ENCODE data around the gene CD22. TPM values are rescaled to one million over a fixed set of nuclear protein-coding genes. Genes with fewer than 3 reads are reported as not detected.

The CD22 gene
- total and polyA plus RNA-seq, 2 of the 4 experiments (the other 2 are of a cell fraction): 0.18 to 0.22 TPM

- Histone ChIP-seq H3K36me3 (ENCODE audit: control insufficient read depth, insufficient read depth, low read length) (no peaks in the 10 kb centered on the region), H4K91ac (ENCODE audit: insufficient read depth, low read depth, low read length) (no peak overlapping the region), H2BK15ac (ENCODE audit: low read depth, low read length) (no peak overlapping the region), H3K9me1 (ENCODE audit: insufficient read depth, low read length) (no peaks in the 10 kb centered on the region), H4K8ac (ENCODE audit: low read depth in 2 of 2, low read length in 2 of 2) (no peak overlapping the region), H3K4me3 (ENCODE audit: insufficient read depth, low read depth, low read length) (no peak overlapping the region), H2AFZ (replicated peaks; ENCODE audit: low read length, poor library complexity) (no peak overlapping the region), H3K4ac (ENCODE audit: low read depth, low read length) (no peak overlapping the region), H3K27me3 (ENCODE audit: control insufficient read depth, insufficient read depth, low read length) (peaks cover 25% of the 10 kb centered on the region), H4K20me1 (ENCODE audit: insufficient read depth, low read length) (no peaks in the 10 kb centered on the region), H3K4me2 (ENCODE audit: low read depth, low read length) (no peak overlapping the region), H4K5ac (ENCODE audit: low read depth, low read length) (no peak overlapping the region), H3K27ac (ENCODE audit: insufficient read depth, low read length) (no peak overlapping the region), H2AK5ac (ENCODE audit: low read depth, low read length) (no peak overlapping the region), H2BK120ac (ENCODE audit: low read depth, low read length) (no peak overlapping the region), H3K79me1 (ENCODE audit: low read depth in 1 of 2, low read length in 2 of 2) (no peaks in the 10 kb centered on the region), H3K4me1 (ENCODE audit: control insufficient read depth, insufficient read depth, low read length) (no peaks in the 10 kb centered on the region), H2AK9ac (replicated peaks; ENCODE audit: low read depth, low read length, poor library complexity) (no peak overlapping the region), H3K18ac (ENCODE audit: low read depth, low read length) (no peak overlapping the region), H3K14ac (replicated peaks; ENCODE audit: low read depth, low read length) (no peak overlapping the region), H2BK20ac (ENCODE audit: low read depth, low read length) (no peak overlapping the region), H3K56ac (ENCODE audit: extremely low read depth, insufficient read depth, low read length) (no peak overlapping the region), H3K9me3 (ENCODE audit: control insufficient read depth, insufficient read depth, low read length) (no peaks in the 10 kb centered on the region), H3K9ac (ENCODE audit: low read depth, low read length) (no peak overlapping the region), H2BK5ac (ENCODE audit: low read depth, low read length, poor library complexity, severe bottlenecking) (no peak overlapping the region), H3K23ac (ENCODE audit: low read depth, low read length) (no peak overlapping the region)
- ATAC-seq (ENCODE audit: low read depth) (no peak), DNase-seq (no peak)
- in situ Hi-C loops (cut with MboI; ENCODE audit: low sequenced_read_pairs) (no loop called here), dilution Hi-C loops (cut with HindIII; ENCODE audit: low sequenced_read_pairs, unreplicated experiment) (no loop called here), intact Hi-C loops (cut with micrococcal nuclease) (no loop called here)
- ChIA-PET CTCF (interaction anchor here (1.0 kb wide), 1 partner anchor 136 kb away, joined by 3 read pairs; the partner anchor contains the start of gene FXYD5), POLR2A (ENCODE audit: unreplicated experiment) (no interaction called here)
- 88% methylated on average over 5 of the region's 20 CpGs; no CpG with 5 or more reads in 1 of the 2 experiments for WGBS, 2 experiments (ENCODE audit: extremely low coverage in 2 of 2, insufficient read length in 1 of 2)
- BruUV-seq (replicated peaks): no TSS peak
- no peak for TF ChIP-seq POLR2A (IDR thresholded peaks at IDR 0.05; ENCODE audit: low read depth, low read length)
- TF ChIP-seq CEBPB (IDR thresholded peaks at IDR 0.05; ENCODE audit: low read depth, low read length): no peak
- 0 out of 2 replicates have a peak, but pooled peaks have one; percentile 20 for TF ChIP-seq MAFK (IDR thresholded peaks at IDR 0.05; ENCODE audit: low read depth, low read length)
- TF ChIP-seq CHD1 (IDR thresholded peaks at IDR 0.05; ENCODE audit: low read depth, low read length): no peak
- no peak for TF ChIP-seq USF2 (IDR thresholded peaks at IDR 0.05; ENCODE audit: low read depth, low read length)
- no peak for TF ChIP-seq RAD21 (IDR thresholded peaks at IDR 0.05; ENCODE audit: low read length)
- TF ChIP-seq ELK1 (IDR thresholded peaks at IDR 0.05; ENCODE audit: borderline replicate concordance, low read depth, low read length): no peak
- TF ChIP-seq MAZ (IDR thresholded peaks at IDR 0.05; ENCODE audit: borderline replicate concordance, low read depth, low read length): no peak
Observed at GRCh38 chr19:35290381-35291127, 38.4 kb upstream of the CD22 start.

Measured in IMR-90 (cell line).